SJSA1 (cell line): ENCODE measurements around the gene NCSTN. TPM values are rescaled to one million over a fixed set of nuclear protein-coding genes. Genes with fewer than 3 reads are reported as not detected.
A peak's percentile ranks its signal among the peaks of the same experiment; 100 is the strongest.
"Not testable (repeated sequence)": the region's sequence is repeated elsewhere in the genome, so short reads cannot be mapped to it uniquely, and the experiment has no call there.

Experiments
- DNase-seq, 2 experiments: peaks; one replicate each; pipeline ENCODE4 v3.0.0-alpha.2; 2015 to 2020; ENCODE audit warnings: low spot score in 2 of 2, low read depth in 1 of 2
- H3K27ac ChIP-seq: fragments of 250-450 bp; sonication (Bioruptor Pico); 2 replicates; pipeline ENCODE4 v1.5.1; 2020; ENCODE audit warnings: mild to moderate bottlenecking, moderate library complexity
- H3K27me3 ChIP-seq: fragments of 250-450 bp; sonication (Bioruptor Pico); replicated peaks from 2 replicates; pipeline ENCODE4 v1.5.1; 2020; ENCODE audit warnings: mild to moderate bottlenecking, moderate library complexity
- H3K36me3 ChIP-seq: fragments of 250-450 bp; sonication (Bioruptor Pico); 2 replicates; pipeline ENCODE4 v1.5.1; 2020; ENCODE audit warnings: mild to moderate bottlenecking
- H3K4me1 ChIP-seq: fragments of 250-450 bp; sonication (Bioruptor Pico); replicated peaks from 2 replicates; pipeline ENCODE4 v1.6.1; 2021; ENCODE audit warnings: mild to moderate bottlenecking
- H3K4me3 ChIP-seq: fragments of 250-450 bp; sonication (Bioruptor Pico); 2 replicates; pipeline ENCODE4 v1.5.1; 2020; ENCODE audit warnings: mild to moderate bottlenecking
- H3K9me3 ChIP-seq: fragments of 250-450 bp; sonication (Bioruptor Pico); replicated peaks from 2 replicates; pipeline ENCODE4 v1.5.1; 2020; ENCODE audit warnings: mild to moderate bottlenecking
- total RNA-seq: library from RNA; depleted of rRNA; stranded (reverse); fragments of >200 nt; shearing (Covaris generic); gene quantifications from 2 replicates; pipeline ENCODE4 v1.2.3, GENCODE V29; 2014

The NCSTN gene
- total RNA-seq, 1 experiment from 2014 or later = 48.4 TPM

GRCh38 chr1:160369087-160369486 is 25.9 kb downstream of the NCSTN start:
- Histone ChIP-seq H3K36me3 (no peaks in the 10 kb centered on the region), H3K27me3 (no peaks in the 10 kb centered on the region; the same call in 1 of the 2 replicates), H3K9me3 (no peaks in the 10 kb centered on the region), H3K4me3 (no peak overlapping the region), H3K27ac (no peak overlapping the region), H3K4me1 (no peaks in the 10 kb centered on the region)
- no peak for DNase-seq

GRCh38 chr1:160370561-160371345 is 27.6 kb downstream of the NCSTN start:
- Histone ChIP-seq H3K36me3 (no peaks in the 10 kb centered on the region), H3K27ac (no peak overlapping the region), H3K4me1 (peaks cover 7% of the 10 kb centered on the region), H3K4me3 (no peak overlapping the region), H3K9me3 (no peaks in the 10 kb centered on the region), H3K27me3 (no peaks in the 10 kb centered on the region; the same call in 1 of the 2 replicates)
- peak in 1 of 2 experiments; percentile 30 for DNase-seq

- Histone ChIP-seq H3K4me3 (no peak overlapping the region), H3K9me3 (no peaks in the 10 kb centered on the region), H3K27ac (no peak overlapping the region), H3K36me3 (no peaks in the 10 kb centered on the region), H3K27me3 (no peaks in the 10 kb centered on the region; the same call in 1 of the 2 replicates), H3K4me1 (peaks cover 12% of the 10 kb centered on the region)
- DNase-seq = peak in 1 of 2 experiments; percentile 30
Measured at GRCh38 chr1:160371346-160371631, 28.1 kb downstream of the NCSTN start.

- DNase-seq = peak in 1 of 2 experiments; percentile 14
- Histone ChIP-seq H3K9me3 (no peaks in the 10 kb centered on the region), H3K4me3 (no peak overlapping the region), H3K4me1 (peaks cover 17% of the 10 kb centered on the region), H3K27ac (no peak overlapping the region), H3K36me3 (no peaks in the 10 kb centered on the region), H3K27me3 (no peaks in the 10 kb centered on the region; the same call in 1 of the 2 replicates)
Measured at GRCh38 chr1:160371756-160372155, 28.6 kb downstream of the NCSTN start.

GRCh38 chr1:160373696-160374095 is 30.5 kb downstream of the NCSTN start:
- H3K9me3 ChIP-seq = no peaks in the 10 kb centered on the region
- H3K27me3 ChIP-seq = no peaks in the 10 kb centered on the region; the same call in 1 of the 2 replicates
- no peak overlapping the region for H3K4me3 ChIP-seq
- H3K4me1 ChIP-seq = peaks cover 24% of the 10 kb centered on the region
- no peaks in the 10 kb centered on the region for H3K36me3 ChIP-seq
- DNase-seq = peak in 1 of 2 experiments; percentile 14
- no peak overlapping the region for H3K27ac ChIP-seq

- Histone ChIP-seq H3K27ac (no peak overlapping the region), H3K27me3 (no peaks in the 10 kb centered on the region; the same call in 1 of the 2 replicates), H3K4me3 (no peak overlapping the region), H3K4me1 (peaks cover 24% of the 10 kb centered on the region), H3K36me3 (no peaks in the 10 kb centered on the region), H3K9me3 (no peaks in the 10 kb centered on the region)
- peak in 1 of 2 experiments; percentile 26 for DNase-seq
Measured at GRCh38 chr1:160374306-160375110, 31.3 kb downstream of the NCSTN start.

- no peaks in the 10 kb centered on the region for H3K9me3 ChIP-seq
- H3K4me1 ChIP-seq = peaks cover 24% of the 10 kb centered on the region
- H3K27ac ChIP-seq = peak overlapping the region; percentile 11; the same call in 1 of the 2 replicates
- H3K27me3 ChIP-seq = no peaks in the 10 kb centered on the region
- DNase-seq = peak; percentile 56 to 65
- H3K36me3 ChIP-seq = no peaks in the 10 kb centered on the region
- H3K4me3 ChIP-seq = no peak overlapping the region
Measured at GRCh38 chr1:160375788-160376524, 32.8 kb downstream of the NCSTN start.

GRCh38 chr1:160376525-160377131 is 33.4 kb downstream of the NCSTN start:
- peaks cover 24% of the 10 kb centered on the region for H3K4me1 ChIP-seq
- peak; percentile 45 to 60 for DNase-seq
- H3K9me3 ChIP-seq = no peaks in the 10 kb centered on the region
- no peak overlapping the region for H3K27ac ChIP-seq
- no peaks in the 10 kb centered on the region for H3K36me3 ChIP-seq
- no peaks in the 10 kb centered on the region for H3K27me3 ChIP-seq
- no peak overlapping the region for H3K4me3 ChIP-seq

- peak in 1 of 2 experiments; percentile 44 for DNase-seq
- no peaks in the 10 kb centered on the region for H3K9me3 ChIP-seq
- no peaks in the 10 kb centered on the region for H3K27me3 ChIP-seq
- H3K4me3 ChIP-seq = no peak overlapping the region
- H3K36me3 ChIP-seq = no peaks in the 10 kb centered on the region
- no peak overlapping the region for H3K27ac ChIP-seq
- peaks cover 24% of the 10 kb centered on the region for H3K4me1 ChIP-seq
Measured at GRCh38 chr1:160377585-160378206, 34.5 kb downstream of the NCSTN start.

GRCh38 chr1:160384812-160385211 is 41.6 kb downstream of the NCSTN start:
- H3K36me3 ChIP-seq, DNase-seq, H3K4me3 ChIP-seq, H3K27ac ChIP-seq, H3K9me3 ChIP-seq, H3K4me1 ChIP-seq, H3K27me3 ChIP-seq: not testable (repeated sequence)

GRCh38 chr1:160388406-160388805 is 45.2 kb downstream of the NCSTN start:
- H3K27me3 ChIP-seq, H3K4me1 ChIP-seq, H3K27ac ChIP-seq, H3K36me3 ChIP-seq, H3K4me3 ChIP-seq, H3K9me3 ChIP-seq, DNase-seq: not testable (repeated sequence)

GRCh38 chr1:160394673-160395072 is 51.5 kb downstream of the NCSTN start:
- Histone ChIP-seq H3K27ac (no peak overlapping the region), H3K36me3 (no peaks in the 10 kb centered on the region), H3K4me3 (no peak overlapping the region), H3K9me3 (no peaks in the 10 kb centered on the region), H3K27me3 (peaks cover 4% of the 10 kb centered on the region; the same call in 1 of the 2 replicates), H3K4me1 (no peaks in the 10 kb centered on the region)
- DNase-seq = no peak

- Histone ChIP-seq H3K4me3 (no peak overlapping the region), H3K4me1 (peaks cover 11% of the 10 kb centered on the region), H3K27ac (no peak overlapping the region), H3K9me3 (no peaks in the 10 kb centered on the region), H3K36me3 (peaks cover 2% of the 10 kb centered on the region; the same call in 1 of the 2 replicates), H3K27me3 (no peaks in the 10 kb centered on the region; the same call in 1 of the 2 replicates)
- DNase-seq = no peak
Measured at GRCh38 chr1:160397651-160398050, 54.5 kb downstream of the NCSTN start.
